D721Med (cell line): Measurements from ENCODE around the gene ZDHHC7.

Experiments used
- DNase-seq: peaks from one replicate; pipeline ENCODE4 v3.0.0; 2011; ENCODE audit warnings: low spot score; ENCODE audit not compliant: insufficient read length
- FAIRE-seq: peaks from 2 replicates; lab custom pipeline; 2011; peaks lifted over from hg19 to GRCh38; lab: Jason Lieb, UNC
- CTCF ChIP-seq: IDR thresholded peaks from 2 replicates; pipeline ENCODE4 v1.5.1; 2012; ENCODE audit warnings: mild to moderate bottlenecking, control low read depth; ENCODE audit not compliant: insufficient read depth; ENCODE audit errors: missing control alignments

ZDHHC7 gene

GRCh38 chr16:84937196-84938005, 73.9 kb downstream of the ZDHHC7 start:
- DNase-seq (no peak), FAIRE-seq (no peak)
- TF ChIP-seq CTCF = no peak

- no peak for TF ChIP-seq CTCF
- no peak for DNase-seq
- no peak for FAIRE-seq
These were observed 77.3 kb downstream of the ZDHHC7 start for GRCh38 chr16:84933774-84934631.

- DNase-seq = no peak
- no peak for TF ChIP-seq CTCF
- no peak for FAIRE-seq
These were observed 78.7 kb downstream of the ZDHHC7 start for GRCh38 chr16:84932681-84933080.

- FAIRE-seq (no peak), DNase-seq (no peak)
- TF ChIP-seq CTCF = no peak
These were observed 79.8 kb downstream of the ZDHHC7 start for GRCh38 chr16:84931506-84931905.

GRCh38 chr16:84931107-84931494, 80.2 kb downstream of the ZDHHC7 start:
- FAIRE-seq = no peak
- no peak for DNase-seq
- TF ChIP-seq CTCF = no peak

- no peak for TF ChIP-seq CTCF
- FAIRE-seq (no peak), DNase-seq (no peak)
These were observed 80.8 kb downstream of the ZDHHC7 start for GRCh38 chr16:84930298-84931106.
